A549 (cell line): Measurements from ENCODE around the gene TMCC2. TPM values are rescaled to one million over a fixed set of nuclear protein-coding genes. Genes with fewer than 3 reads are reported as not detected.

Experiments
- ATAC-seq, 2 experiments: fragments of 200-7000 bp in 1 of 2; fragments of >200 bp in 1 of 2; cut with Nextera tagmentation in 1 of 2; cut with Tn5 transposase in 1 of 2; 3 replicates each; pipeline versions ENCODE4 v1.8.0 to v1.9.1; 2018 to 2020; ENCODE audit warnings: mild to moderate bottlenecking in 1 of 2, moderate library complexity in 1 of 2
- CTCF ChIA-PET: fragments of 300-600 bp; sonication (Branson Sonifier 250); formaldehyde crosslinking; extraction: SDS; loops from one replicate; lab custom pipeline; 2021; ENCODE audit warnings: antibody characterized with exemption, inconsistent platforms; lab: Yijun Ruan, JAX
- POLR2A ChIA-PET: fragments of 350-600 bp; formaldehyde crosslinking; extraction: SDS; loops from one replicate; lab custom pipeline; 2021; ENCODE audit warnings: antibody characterized with exemption, inconsistent platforms; lab: Yijun Ruan, JAX
- DNase-seq, 2 experiments: peaks; one replicate each; pipeline versions ENCODE4 v3.0.0 to v3.0.0-alpha.2; 2011 to 2016; ENCODE audit warnings: low read depth in 1 of 2, low spot score in 1 of 2
- FAIRE-seq: peaks from 2 replicates; lab custom pipeline; 2011; peaks lifted over from hg19 to GRCh38; lab: Jason Lieb, UNC
- H3K27ac ChIP-seq, 2 experiments: fragments of >200 bp; sonication (Bioruptor Twin); formaldehyde crosslinking; 3 replicates each; pipeline ENCODE4 v1.5.1; 2016 to 2017
- H3K4me1 ChIP-seq: fragments of >200 bp; sonication (Bioruptor Twin); formaldehyde crosslinking; 3 replicates; pipeline ENCODE4 v1.6.1; 2016
- H3K4me2 ChIP-seq: fragments of >200 bp; sonication (Bioruptor Twin); formaldehyde crosslinking; 3 replicates; pipeline ENCODE4 v1.6.1; 2016
- H3K4me3 ChIP-seq: fragments of >200 bp; sonication (Bioruptor Twin); formaldehyde crosslinking; 3 replicates; pipeline ENCODE4 v1.5.1; 2016
- H3K9me3 ChIP-seq: fragments of >200 bp; sonication (Bioruptor Twin); formaldehyde crosslinking; 3 replicates; pipeline ENCODE4 v1.6.1; 2016
- ATOH8 ChIP-seq: fragments of 250-450 bp; sonication (Bioruptor Pico); IDR thresholded peaks from 2 replicates; pipeline ENCODE4 v1.5.0; 2020; ENCODE audit warnings: low read depth, mild to moderate bottlenecking, moderate library complexity
- BHLHE40 ChIP-seq: IDR thresholded peaks from 2 replicates; pipeline ENCODE4 v1.6.1; 2012; ENCODE audit warnings: low read depth, low read length, inconsistent platforms
- CBX2 ChIP-seq: fragments of 200-600 bp; sonication (generic); IDR thresholded peaks from 2 replicates; pipeline ENCODE4 v1.6.1; 2016; ENCODE audit warnings: low read depth, mild to moderate bottlenecking, borderline replicate concordance
- CHD4 ChIP-seq: fragments of 200-600 bp; sonication (generic); IDR thresholded peaks from 2 replicates; pipeline ENCODE4 v1.6.1; 2016; ENCODE audit warnings: antibody characterized with exemption, mild to moderate bottlenecking, borderline replicate concordance
- EHMT2 ChIP-seq: fragments of 200-600 bp; sonication (generic); IDR thresholded peaks from 2 replicates; pipeline ENCODE4 v1.6.1; 2016; ENCODE audit warnings: antibody characterized with exemption, low read depth, mild to moderate bottlenecking, moderate library complexity
- ELK1 ChIP-seq: fragments of 150-350 bp; IDR thresholded peaks from 2 replicates; pipeline ENCODE4 v1.6.1; 2014; ENCODE audit warnings: low read depth, mild to moderate bottlenecking, low read length
- EP300 ChIP-seq, 2 experiments: fragments of >200 bp; sonication (Bioruptor Twin); formaldehyde crosslinking; IDR thresholded peaks; 2 replicates in 1 of 2; 3 replicates in 1 of 2; pipeline ENCODE4 v1.6.1; 2016 to 2017
- FOSL2 ChIP-seq, 2 experiments: fragments of 450-650 bp in 1 of 2; fragments of >200 bp in 1 of 2; sonication (Bioruptor Twin) in 1 of 2; formaldehyde crosslinking; IDR thresholded peaks; 2 replicates each; pipeline versions ENCODE4 v1.5.0 to v1.6.1; 2016 to 2020; ENCODE audit warnings: mild to moderate bottlenecking in 1 of 2, moderate library complexity in 1 of 2
- FOXS1 ChIP-seq: fragments of 250-450 bp; sonication (Bioruptor Pico); IDR thresholded peaks from 2 replicates; pipeline ENCODE4 v1.5.0; 2020; ENCODE audit warnings: mild to moderate bottlenecking, moderate library complexity
- HDAC2 ChIP-seq: fragments of 200-600 bp; sonication (generic); IDR thresholded peaks from 2 replicates; pipeline ENCODE4 v1.6.1; 2016
- JUN ChIP-seq, 2 experiments: fragments of >200 bp; sonication (Bioruptor Twin); formaldehyde crosslinking; IDR thresholded peaks; 2 replicates in 1 of 2; 3 replicates in 1 of 2; pipeline ENCODE4 v1.6.1; 2016 to 2017
- JUNB ChIP-seq: fragments of >200 bp; sonication (Bioruptor Twin); formaldehyde crosslinking; IDR thresholded peaks from 2 replicates; pipeline ENCODE4 v1.6.1; 2016
- KDM1A ChIP-seq: fragments of 200-600 bp; sonication (generic); IDR thresholded peaks from 2 replicates; pipeline ENCODE4 v1.6.1; 2016; ENCODE audit warnings: low read depth, mild to moderate bottlenecking
- MAFK ChIP-seq: fragments of 450-650 bp; IDR thresholded peaks from 2 replicates; pipeline ENCODE4 v1.6.1; 2014; ENCODE audit not compliant: partially characterized antibody
- NR3C1 ChIP-seq: fragments of >200 bp; sonication (Bioruptor Twin); formaldehyde crosslinking; IDR thresholded peaks from 3 replicates; pipeline ENCODE4 v1.6.1; 2017
- PBX3 ChIP-seq: IDR thresholded peaks from 2 replicates; pipeline ENCODE4 v1.6.1; 2012
- PHF8 ChIP-seq: fragments of 200-600 bp; sonication (generic); IDR thresholded peaks from 2 replicates; pipeline ENCODE4 v1.6.1; 2016; ENCODE audit warnings: low read depth, mild to moderate bottlenecking, antibody characterized with exemption, moderate library complexity, borderline replicate concordance
- RAD21 ChIP-seq, 2 experiments: fragments of >200 bp in 1 of 2; sonication (Bioruptor Twin) in 1 of 2; formaldehyde crosslinking in 1 of 2; IDR thresholded peaks in 1 of 2; conservative IDR thresholded peaks in 1 of 2; 2 replicates in 1 of 2; 3 replicates in 1 of 2; pipeline ENCODE4 v1.6.1; 2012 to 2018; ENCODE audit warnings: inconsistent platforms in 1 of 2
- RARB ChIP-seq: fragments of 250-450 bp; sonication (Bioruptor Pico); IDR thresholded peaks from 2 replicates; pipeline ENCODE4 v1.8.0; 2021; ENCODE audit warnings: mild to moderate bottlenecking, moderate library complexity
- RFX5 ChIP-seq: fragments of 450-650 bp; IDR thresholded peaks from 2 replicates; pipeline ENCODE4 v1.7.1; 2014; ENCODE audit warnings: antibody characterized with exemption, mild to moderate bottlenecking, moderate library complexity
- SREBF2 ChIP-seq: fragments of 450-650 bp; IDR thresholded peaks from 2 replicates; pipeline ENCODE4 v1.6.1; 2014; ENCODE audit warnings: mild to moderate bottlenecking, moderate library complexity
- TFCP2L1 ChIP-seq: fragments of 250-450 bp; sonication (Bioruptor Pico); IDR thresholded peaks from 2 replicates; pipeline ENCODE4 v1.5.0; 2021; ENCODE audit warnings: mild to moderate bottlenecking
- ZC3H11A ChIP-seq: fragments of 450-650 bp; IDR thresholded peaks from 2 replicates; pipeline ENCODE4 v1.6.1; 2014; ENCODE audit warnings: antibody characterized with exemption, mild to moderate bottlenecking
- ZSCAN20 ChIP-seq: fragments of 250-450 bp; sonication (Bioruptor Pico); IDR thresholded peaks from 2 replicates; pipeline ENCODE4 v1.8.0; 2022; ENCODE audit warnings: mild to moderate bottlenecking, moderate library complexity
- WGBS: methylation state at CpG from one replicate; pipeline ENCODE4 v1.1.6; 2017; ENCODE audit errors: missing lambda C conversion rate; 5-methylcytosine and 5-hydroxymethylcytosine counted together
- polyA plus RNA-seq, 4 experiments: library from polyadenylated mRNA; depleted of rRNA in 3 of 4; stranded (reverse); fragments of >200 nt; fragmentation: RNase III in 1 of 4; extraction: RNeasy Plus Mini Kit Qiagen cat#74134 plus additional on column Dnase treatment in 1 of 4; gene quantifications; 2 replicates in 3 of 4; 3 replicates in 1 of 4; pipeline ENCODE4 v1.2.3, GENCODE V29; 2011 to 2017
- TF ChIP-seq, protein P1 (sequence below): fragments of >200 bp; sonication (Bioruptor Twin); formaldehyde crosslinking; IDR thresholded peaks from 3 replicates; pipeline ENCODE4 v1.5.1; 2016
- TF ChIP-seq, protein P2 (sequence below): IDR thresholded peaks from 2 replicates; pipeline ENCODE4 v1.6.1; 2012

TMCC2 gene
- polyA plus RNA-seq, 2 of the 4 experiments (the other 2 are of a cell fraction), result 1.7 to 3.2 TPM

DNA sequence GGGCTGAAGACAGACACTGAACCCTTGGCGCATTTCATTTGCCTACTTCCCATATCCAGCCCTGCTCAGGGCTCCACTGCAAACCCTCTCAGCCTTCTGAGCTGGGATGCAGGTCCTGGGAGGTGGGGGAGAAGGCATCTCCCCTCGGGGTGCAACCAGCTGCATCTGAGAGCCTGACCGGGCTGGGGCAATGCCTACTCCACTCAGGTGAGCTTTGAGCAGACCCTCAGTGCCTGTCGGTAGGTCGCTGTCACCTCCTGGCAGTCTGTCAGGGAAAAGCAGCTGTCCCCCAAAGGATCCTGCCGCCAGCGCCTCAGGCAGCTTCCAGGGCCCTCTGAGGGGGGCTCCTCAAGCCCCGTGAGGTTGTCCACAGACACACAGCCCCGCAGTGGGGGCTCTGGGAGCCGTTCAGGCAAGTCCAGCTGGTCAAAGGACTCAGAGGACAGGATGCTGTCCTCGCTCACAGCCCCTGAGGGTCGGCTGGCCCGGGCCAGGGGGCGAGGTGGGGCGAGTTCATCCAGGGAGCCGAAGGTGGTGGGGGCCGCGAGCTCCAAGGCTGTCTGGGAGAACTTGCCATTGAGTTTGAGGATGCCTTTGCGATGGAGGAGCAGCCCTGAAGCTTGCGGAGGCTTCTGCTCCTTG, 75.6 kb downstream of the TMCC2 start:
- peak in 1 of 2 experiments; percentile 63; a peak in 2 of 5 replicates for TF ChIP-seq JUN (IDR thresholded peaks at IDR 0.05)
- TF ChIP-seq FOXS1 (CRISPR knock-in tag), result no peak
- peak; percentile 21; the same call in 1 of the 2 replicates for TF ChIP-seq PBX3
- CTCF ChIA-PET, result interaction anchor here (0.6 to 89.2 kb wide), 5 partner anchors 14 to 496 kb away, joined by 3 to 3627 read pairs (median 6); partner anchors contain the start of genes KLHDC8A and NUAK2
- ATAC-seq (no peak), FAIRE-seq (no peak), DNase-seq (no peak)
- POLR2A ChIA-PET, result interaction anchor here (1.0 to 1.7 kb wide), 5 partner anchors 11 to 30 kb away, joined by 3 to 8 read pairs (median 5); no protein-coding TSS in a partner anchor
- Histone ChIP-seq H3K4me1 (peaks cover 94% of the 10 kb centered on the region), H3K27ac (peak overlapping the region; percentile 98 to 99), H3K4me3 (0 out of 3 replicates have a peak overlapping the region, but pooled peaks have one; percentile 5), H3K9me3 (no peaks in the 10 kb centered on the region), H3K4me2 (peak overlapping the region; percentile 68)
- 82% methylated on average over 18 of the region's 20 CpGs for WGBS

- POLR2A ChIA-PET, result interaction anchor here (1.0 to 1.7 kb wide), 5 partner anchors 10 to 31 kb away, joined by 3 to 8 read pairs (median 5); no protein-coding TSS in a partner anchor
- no peak for TF ChIP-seq ATOH8 (CRISPR knock-in tag)
- no peak for TF ChIP-seq CBX2
- no peak for TF ChIP-seq NR3C1
- TF ChIP-seq KDM1A, result no peak
- TF ChIP-seq BHLHE40, result no peak
- no peak for TF ChIP-seq ELK1
- peak; percentile 35; the same call in 1 of the 2 replicates for TF ChIP-seq RARB (CRISPR knock-in tag)
- Histone ChIP-seq H3K4me2 (peak overlapping the region; percentile 68), H3K4me3 (no peak overlapping the region), H3K9me3 (no peaks in the 10 kb centered on the region), H3K27ac (peak overlapping the region; percentile 98 to 99), H3K4me1 (peaks cover 96% of the 10 kb centered on the region)
- no peak for DNase-seq
- no peak for ATAC-seq
- CTCF ChIA-PET, result interaction anchor here (1.3 to 89.2 kb wide), 5 partner anchors 15 to 497 kb away, joined by 3 to 3627 read pairs (median 6); partner anchors contain the start of genes KLHDC8A and NUAK2
- FAIRE-seq, result no peak
- 87% methylated on average over 18 of the region's 19 CpGs for WGBS
Measured at GRCh38 chr1:205304046-205304694, 76.4 kb downstream of the TMCC2 start.

- Histone ChIP-seq H3K4me1 (peaks cover 96% of the 10 kb centered on the region), H3K9me3 (no peaks in the 10 kb centered on the region), H3K27ac (peak overlapping the region; percentile 98 to 99), H3K4me2 (peak overlapping the region; percentile 68; the same call in 2 of the 3 replicates), H3K4me3 (no peak overlapping the region)
- 87% methylated on average over 1 of the region's 1 CpG for WGBS
- FAIRE-seq (no peak), ATAC-seq (no peak), DNase-seq (no peak)
- ChIA-PET CTCF (interaction anchor here (1.3 to 89.2 kb wide), 4 partner anchors 15 to 497 kb away, joined by 4 to 3627 read pairs (median 1816); partner anchors contain the start of genes KLHDC8A and NUAK2), POLR2A (interaction anchor here (1.0 to 1.7 kb wide), 4 partner anchors 9 to 30 kb away, joined by 3 to 8 read pairs (median 4); no protein-coding TSS in a partner anchor)
- TF ChIP-seq CBX2 (no peak), FOXS1 (CRISPR knock-in tag) (no peak), RAD21 (conservative IDR thresholded peaks at IDR 0.05 in 1 of 2, IDR thresholded peaks at IDR 0.05 in 1 of 2) (no peak), MAFK (no peak), EHMT2 (no peak), HDAC2 (no peak), SREBF2 (no peak), ZSCAN20 (no peak), RARB (CRISPR knock-in tag) (no peak), RFX5 (no peak), CHD4 (no peak), EP300 (IDR thresholded peaks at IDR 0.05) (no peak), TFCP2L1 (CRISPR knock-in tag) (no peak), JUNB (no peak), ZC3H11A (no peak), PHF8 (no peak), FOSL2 (IDR thresholded peaks at IDR 0.05) (no peak), FOSL2 (CRISPR knock-in tag; IDR thresholded peaks at IDR 0.05) (no peak)
- TF ChIP-seq, protein P1, sequence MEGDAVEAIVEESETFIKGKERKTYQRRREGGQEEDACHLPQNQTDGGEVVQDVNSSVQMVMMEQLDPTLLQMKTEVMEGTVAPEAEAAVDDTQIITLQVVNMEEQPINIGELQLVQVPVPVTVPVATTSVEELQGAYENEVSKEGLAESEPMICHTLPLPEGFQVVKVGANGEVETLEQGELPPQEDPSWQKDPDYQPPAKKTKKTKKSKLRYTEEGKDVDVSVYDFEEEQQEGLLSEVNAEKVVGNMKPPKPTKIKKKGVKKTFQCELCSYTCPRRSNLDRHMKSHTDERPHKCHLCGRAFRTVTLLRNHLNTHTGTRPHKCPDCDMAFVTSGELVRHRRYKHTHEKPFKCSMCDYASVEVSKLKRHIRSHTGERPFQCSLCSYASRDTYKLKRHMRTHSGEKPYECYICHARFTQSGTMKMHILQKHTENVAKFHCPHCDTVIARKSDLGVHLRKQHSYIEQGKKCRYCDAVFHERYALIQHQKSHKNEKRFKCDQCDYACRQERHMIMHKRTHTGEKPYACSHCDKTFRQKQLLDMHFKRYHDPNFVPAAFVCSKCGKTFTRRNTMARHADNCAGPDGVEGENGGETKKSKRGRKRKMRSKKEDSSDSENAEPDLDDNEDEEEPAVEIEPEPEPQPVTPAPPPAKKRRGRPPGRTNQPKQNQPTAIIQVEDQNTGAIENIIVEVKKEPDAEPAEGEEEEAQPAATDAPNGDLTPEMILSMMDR, result no peak
- TF ChIP-seq, protein P2, sequence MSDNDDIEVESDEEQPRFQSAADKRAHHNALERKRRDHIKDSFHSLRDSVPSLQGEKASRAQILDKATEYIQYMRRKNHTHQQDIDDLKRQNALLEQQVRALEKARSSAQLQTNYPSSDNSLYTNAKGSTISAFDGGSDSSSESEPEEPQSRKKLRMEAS, result no peak
Measured at GRCh38 chr1:205304695-205305070, 76.9 kb downstream of the TMCC2 start.
